GM21447 (cell line): ENCODE results near the gene KLHDC4.
"Not testable (repeated sequence)": the region's sequence is repeated elsewhere in the genome, so short reads cannot be mapped to it uniquely, and the experiment has no call there.

Experiments used
- ATAC-seq: cut with Tn5 transposase; IDR thresholded peaks from one replicate; pipeline ENCODE4 v1.9.1; 2021; ENCODE audit not compliant: unreplicated experiment

The KLHDC4 gene

DNA sequence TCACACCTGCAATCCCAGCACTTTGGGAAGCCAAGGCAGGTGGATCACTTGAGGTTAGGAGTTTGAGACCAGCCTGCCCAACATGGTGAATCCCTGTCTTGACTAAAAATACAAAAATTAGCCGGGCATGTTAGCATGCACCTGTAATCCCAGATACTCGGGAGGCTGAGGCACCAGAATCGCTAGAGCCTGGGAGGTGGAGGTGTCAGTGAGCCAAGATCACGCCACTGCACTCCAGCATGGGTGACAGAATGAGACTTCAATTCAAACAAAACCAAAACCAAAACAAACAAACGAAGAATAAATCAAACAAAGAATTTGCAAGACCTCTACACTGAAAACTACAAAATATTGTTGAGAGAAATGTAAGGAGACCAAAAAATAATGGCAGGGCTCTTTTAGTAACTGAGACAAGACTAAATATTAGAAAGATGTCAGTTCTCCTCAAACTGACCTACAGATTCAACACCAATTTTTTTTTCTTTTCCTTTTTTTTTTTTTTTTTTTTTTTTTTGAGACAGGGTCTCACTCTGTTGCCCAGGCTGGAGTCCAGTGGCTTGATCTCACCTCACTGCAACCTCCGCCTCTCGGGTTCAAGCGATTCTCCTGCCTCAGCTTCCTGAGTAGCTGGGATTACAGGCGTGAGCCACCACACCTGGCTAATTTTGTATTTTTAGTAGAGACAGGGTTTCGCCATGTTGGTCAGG lies 23.1 kb upstream of the KLHDC4 start:
- ATAC-seq, result not testable (repeated sequence)

DNA sequence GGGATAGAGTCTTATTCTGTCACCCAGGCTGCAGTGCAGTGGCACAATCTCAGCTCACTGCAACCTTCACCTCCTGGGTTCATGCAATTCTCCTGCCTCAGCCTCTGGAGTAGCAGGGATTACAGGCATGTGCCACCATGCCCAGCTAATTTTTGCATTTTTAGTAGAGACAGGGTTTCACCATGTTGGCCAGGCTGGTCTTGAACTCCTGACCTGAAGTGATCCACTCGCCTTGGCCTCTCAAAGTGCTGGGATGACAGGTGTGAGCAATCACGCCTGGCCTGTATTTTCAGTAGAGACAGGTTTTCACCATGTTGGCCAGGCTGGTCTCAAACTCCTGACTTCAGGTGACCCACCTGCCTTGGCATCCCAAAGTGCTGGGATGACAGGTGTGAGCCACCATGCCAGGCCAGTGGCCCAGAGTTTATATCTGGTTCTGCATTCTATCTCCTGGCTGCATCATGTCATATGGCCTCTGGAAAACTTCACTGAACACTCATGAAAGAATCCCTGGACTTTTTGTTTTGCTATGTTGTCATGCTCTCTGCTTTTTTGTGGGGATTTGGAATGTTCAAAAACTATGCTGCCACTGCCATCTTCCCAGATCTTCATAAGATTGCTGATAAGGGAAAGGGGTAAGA lies 21.8 kb upstream of the KLHDC4 start:
- ATAC-seq, result not testable (repeated sequence)

DNA sequence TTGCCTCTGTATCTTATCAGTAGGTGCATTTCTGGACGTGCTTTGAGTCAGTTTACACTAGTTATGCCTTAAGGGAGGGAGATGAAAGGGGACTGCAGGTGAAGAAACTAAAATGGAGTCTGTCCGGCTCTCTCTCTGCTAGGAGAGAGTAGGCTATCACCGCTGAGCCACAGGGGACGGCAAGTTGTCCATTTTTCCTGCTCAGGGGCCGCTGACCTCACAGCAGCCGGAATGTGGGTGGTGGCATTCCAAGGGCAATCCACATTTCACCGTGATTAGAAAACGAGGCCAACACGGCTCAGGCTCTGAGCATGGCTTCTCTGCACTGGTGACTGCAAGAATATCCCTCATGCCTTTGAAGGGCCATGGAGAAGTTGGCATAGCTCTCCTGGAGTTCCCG lies 19.0 kb upstream of the KLHDC4 start:
- no peak for ATAC-seq

DNA sequence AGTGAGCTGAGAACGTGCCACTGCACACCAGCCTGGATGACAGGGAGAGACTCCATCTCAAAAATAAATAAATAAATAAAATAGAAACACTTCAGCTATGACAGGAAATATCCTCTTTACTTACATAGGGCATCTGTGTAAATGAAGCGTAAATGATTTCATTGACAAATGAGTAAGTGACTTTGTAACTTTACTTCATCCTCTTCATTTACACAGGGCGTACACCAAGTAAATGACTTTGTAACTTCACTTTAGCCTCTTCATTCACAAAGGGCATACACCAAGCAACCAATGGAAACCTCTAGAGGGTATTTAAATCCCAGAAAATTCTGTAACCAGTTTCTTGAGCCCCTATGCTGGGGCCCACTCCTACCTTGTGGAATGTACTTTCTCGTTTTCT lies 16.2 kb upstream of the KLHDC4 start:
- ATAC-seq, result no peak

DNA sequence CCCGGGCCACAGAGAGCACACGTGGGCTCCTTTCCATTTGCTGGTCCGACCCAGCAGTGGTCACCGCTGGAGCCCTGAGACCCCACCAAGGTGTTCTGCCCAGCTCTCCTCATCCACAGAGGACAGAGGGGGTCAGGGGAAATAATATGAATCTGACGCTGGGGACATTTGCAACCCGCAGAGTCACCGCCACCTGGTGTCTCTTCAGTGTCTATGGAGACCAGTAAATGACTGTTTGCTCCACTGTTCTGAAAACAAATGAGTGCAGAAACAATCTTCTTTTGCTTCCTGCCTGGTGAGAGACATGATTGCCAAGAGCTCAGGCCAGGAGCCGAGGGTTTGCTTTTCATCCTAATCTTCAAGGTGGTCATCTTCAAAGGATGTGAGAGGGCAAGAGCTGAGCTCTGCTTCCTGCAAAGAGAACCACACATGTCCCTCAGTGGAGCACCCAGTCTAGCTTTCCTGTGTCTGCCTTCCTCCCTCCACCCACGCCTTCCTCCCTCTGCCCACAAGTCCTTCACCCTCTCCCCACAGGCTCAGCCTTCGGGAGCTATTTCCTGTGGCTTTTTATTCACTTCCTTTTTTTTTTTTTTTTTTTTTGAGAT lies 14.7 kb upstream of the KLHDC4 start:
- peak; percentile 32 for ATAC-seq

DNA sequence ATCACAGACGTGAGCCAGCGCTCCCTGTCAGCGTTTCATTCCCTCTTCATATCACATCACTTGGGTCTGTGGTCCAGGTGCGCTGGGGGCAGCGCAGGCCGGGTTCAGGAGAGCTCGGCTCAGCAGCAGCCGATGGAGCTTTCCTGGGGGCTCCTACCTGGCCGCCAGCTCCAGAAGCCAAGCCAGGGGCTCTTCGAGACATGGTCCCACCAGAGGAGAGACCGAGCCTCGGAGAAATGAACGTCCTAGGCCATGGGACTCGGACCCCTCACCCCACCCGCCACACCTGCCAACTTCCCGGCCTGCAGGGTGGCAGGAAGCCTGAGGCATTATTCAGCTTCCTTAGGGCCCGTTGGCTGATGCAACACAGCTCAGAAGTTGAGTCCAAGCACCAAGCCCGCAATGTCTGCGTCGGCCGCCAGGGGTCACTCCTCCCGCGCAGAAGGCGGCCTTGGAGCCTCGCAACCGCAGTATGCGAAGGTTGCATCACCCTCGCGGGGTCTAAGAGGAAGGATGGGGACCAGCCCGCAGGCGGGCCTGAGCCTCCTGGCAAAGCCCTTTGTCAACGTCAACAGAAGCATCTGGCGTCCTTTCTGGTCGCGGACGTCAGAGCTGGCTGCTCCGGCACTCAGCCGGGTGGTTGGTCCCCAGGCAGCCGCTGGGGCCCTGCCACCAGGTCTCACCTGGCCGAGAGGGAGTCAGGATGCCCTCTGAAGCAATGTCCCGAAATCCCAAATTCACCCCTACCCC lies 13.2 kb upstream of the KLHDC4 start:
- ATAC-seq, result peak; percentile 47

DNA sequence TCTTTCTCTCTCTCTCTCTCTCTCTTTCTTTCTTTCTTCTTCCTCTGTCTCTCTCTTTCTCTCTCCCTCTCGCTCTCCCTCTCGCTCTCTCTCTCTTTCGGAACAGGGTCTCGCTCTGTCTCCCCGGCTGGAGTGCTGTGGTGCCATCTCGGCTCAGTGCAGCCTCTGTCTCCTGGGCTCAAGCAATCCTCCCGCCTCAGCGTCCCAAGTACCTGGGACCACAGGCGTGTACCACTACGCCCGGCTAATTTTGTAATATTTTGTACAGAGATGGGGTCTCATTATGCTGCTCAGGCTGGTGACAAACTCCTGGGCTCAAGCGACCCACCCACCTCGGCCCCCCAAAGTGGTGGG lies 12.7 kb upstream of the KLHDC4 start:
- no peak for ATAC-seq

DNA sequence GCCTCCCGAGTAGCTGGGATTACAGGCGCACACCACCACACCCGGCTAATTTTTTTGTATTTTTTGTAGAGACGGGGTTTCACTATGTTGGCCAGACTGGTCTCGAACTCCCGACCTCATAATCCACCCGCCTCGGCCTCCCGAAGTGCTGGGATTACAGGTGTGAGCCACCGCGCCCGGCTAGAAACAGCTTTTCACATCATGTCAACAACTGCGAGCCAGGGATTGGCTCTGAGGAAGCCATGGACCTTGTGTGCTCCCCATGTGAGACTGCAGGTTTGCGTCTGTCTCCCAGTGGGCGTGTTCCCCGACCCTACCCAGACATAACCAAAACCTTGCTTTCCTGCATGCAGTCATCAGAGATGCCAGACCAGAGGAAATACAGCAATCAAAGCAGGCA lies 8.1 kb upstream of the KLHDC4 start:
- not testable (repeated sequence) for ATAC-seq

DNA sequence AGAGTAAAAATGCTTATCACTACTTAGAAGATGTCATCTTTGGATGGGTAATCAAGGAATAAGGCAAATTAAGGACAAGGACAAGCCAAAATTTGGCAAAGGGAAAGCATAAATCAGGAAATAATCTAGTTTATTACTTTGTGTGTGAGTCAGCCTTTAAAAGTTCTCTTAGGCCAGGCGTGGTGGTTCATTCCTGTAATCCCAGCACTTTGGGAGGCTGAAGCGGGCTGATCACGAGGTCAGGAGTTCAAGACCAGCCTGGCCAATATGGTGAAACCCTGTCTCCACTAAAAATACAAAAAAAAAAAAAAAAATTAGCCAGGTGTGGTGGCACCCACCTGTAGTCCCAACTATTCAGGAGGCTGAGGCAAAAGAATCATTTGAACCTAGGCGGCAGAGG lies 1.7 kb upstream of the KLHDC4 start:
- ATAC-seq, result not testable (repeated sequence)

DNA sequence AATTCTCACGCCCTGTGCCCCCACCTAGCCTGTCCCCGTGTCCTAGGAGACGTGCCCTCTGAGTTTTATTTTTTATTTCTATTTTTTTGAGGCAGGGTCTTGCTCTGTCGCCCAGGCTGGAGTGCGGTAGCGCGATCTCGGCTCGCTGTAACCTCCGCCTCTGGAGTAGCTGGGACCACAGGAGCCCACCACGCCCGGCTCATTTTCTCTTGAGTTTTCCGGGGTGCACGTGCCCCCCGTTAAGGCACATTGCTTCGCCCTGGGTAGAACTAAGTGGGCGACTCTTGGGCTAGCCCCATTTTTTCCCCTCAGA lies 655 bp upstream of the KLHDC4 start:
- no peak for ATAC-seq

DNA sequence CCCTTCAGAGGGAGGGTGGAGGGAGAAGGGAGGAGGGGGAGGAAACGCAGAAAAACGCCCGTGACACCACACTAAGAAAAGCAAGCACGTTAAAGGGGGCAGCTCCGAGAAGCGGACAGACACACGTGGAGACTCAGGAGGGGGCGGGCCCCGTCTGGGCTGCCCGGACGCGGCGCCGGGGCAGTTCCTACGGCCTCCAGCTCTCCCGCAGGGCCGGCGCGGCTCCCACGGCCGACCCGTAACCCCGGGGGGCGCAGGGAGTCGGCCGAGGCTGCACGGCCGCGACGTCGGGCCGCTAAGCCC lies 362 bp downstream of the KLHDC4 start:
- peak; percentile 35 for ATAC-seq

DNA sequence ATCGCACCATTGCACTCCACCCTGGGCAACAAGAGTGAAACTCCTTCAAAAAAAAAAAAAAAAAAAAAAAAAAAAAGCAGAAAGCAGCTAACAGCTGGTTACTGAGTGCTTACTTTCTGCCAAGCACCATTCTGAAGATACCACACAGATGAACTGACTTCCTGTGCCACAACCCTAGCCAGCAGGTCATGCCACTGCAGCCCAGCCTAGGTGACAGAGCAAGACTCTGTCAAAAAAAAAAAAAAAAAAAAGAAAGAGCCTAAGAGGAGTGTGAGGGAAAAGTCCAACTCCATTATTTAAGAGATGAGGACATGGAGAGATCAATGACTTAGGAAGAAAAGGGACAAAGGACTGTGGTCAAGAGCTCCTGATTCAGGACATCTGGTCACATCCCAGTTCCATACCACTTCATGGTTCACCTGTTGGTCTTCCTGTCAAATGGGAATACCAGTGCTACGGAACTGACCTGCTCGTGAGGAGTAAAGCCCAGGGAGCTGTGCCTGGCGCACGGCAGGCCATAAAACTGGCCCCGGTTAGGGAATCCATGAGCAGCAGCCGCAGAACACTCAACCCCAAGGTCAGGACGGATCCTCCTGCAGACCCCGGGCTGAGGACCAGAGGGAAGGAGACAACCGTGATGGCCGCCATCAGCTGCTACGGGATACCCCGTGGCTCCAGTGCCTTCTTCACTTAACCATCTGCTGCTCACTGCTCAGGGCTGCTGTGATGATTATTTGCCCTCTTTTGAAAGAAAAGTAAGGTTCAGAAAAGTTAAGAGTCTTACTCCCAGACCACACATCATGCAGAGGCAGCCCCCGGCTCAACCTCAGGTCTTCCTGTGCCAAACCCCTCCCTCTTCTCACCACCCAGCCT lies 950 bp downstream of the KLHDC4 start:
- no peak for ATAC-seq

DNA sequence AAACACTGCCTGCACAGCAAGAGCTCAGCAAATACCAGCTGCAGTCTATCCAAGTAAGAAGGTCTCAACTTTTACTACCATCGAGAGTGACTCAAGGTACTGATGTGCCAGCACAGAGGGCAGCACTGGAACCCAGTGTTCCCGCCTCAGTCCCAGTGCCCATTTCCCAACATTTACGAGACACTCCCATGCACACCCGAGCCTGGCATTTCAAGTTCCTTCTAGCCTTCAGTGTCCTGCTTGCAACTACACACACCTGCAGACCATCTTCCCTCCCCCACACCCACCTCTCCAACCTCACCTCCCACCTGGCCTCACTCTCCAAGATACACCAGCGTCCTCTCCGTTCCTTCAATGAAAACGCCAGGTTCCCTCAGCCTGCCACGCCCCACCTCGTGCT lies 3.2 kb downstream of the KLHDC4 start:
- ATAC-seq, result no peak

DNA sequence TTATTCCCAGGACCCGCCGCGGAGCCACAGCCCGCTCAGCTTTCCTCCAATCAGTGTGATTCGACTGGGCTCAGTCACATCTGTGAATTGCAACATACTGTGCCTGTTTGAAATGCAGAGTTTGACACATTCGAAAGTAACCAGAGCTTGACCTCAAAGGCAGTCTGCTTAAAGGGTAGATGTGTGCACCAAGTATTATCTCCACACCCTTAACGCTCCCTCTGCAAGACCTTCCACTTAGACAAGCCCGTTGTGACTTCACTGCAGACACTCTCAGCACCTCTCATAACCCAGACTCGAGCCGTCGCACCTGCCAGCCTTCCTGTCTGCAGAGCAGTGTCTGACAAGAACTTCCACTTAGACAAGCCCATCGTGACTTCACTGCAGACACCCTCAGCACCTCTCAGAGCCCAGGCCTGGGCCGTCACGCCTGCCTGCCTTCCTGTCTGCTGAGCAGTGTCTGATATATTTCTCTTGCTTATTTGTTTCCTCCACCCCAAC lies 3.7 kb downstream of the KLHDC4 start:
- ATAC-seq, result no peak

DNA sequence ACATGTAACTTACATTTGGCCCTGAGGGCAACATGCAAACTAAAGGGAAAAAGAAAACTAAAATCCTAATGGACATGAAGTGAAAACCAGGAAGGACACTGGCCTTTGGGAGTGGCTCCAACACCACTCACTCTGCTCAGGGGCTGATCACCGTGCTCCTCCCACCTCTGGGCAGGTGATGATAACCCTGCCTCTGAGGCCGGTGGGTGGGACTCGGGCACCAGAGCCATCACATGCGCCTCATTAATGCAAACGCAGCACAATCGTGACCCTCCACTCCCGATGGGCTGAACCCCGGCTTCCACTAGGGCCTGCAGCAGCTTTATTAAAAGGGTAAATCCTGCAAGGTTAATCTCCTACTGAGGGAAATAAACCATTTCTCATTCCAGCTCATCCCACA lies 4.7 kb downstream of the KLHDC4 start:
- ATAC-seq, result no peak

DNA sequence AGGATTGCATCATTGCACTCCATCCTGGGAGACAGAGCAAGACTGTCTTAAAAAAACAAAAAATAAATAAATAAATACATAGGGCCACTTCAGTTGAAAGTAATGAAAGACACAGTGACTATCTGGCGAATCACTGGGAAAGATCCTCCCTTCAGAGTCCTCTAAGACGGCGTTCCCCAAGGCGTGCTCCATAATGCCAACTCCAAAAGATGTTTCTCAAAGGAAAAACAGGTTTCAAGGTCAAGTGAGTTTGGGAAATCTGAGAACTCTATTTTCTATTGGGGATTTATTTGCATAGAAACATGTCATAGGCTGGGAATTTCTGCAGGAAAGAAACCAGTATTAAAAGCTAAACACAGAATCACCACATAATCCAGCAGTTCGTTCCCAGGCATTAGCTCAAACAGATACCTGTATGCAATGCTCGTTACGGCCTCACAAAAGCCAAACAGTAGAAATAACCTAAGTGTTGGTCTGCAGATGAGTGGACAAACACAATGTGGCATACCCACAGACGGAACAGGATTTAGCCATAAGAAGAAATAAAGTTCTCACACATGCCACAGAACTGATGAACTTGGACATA lies 7.9 kb downstream of the KLHDC4 start:
- ATAC-seq, result no peak

DNA sequence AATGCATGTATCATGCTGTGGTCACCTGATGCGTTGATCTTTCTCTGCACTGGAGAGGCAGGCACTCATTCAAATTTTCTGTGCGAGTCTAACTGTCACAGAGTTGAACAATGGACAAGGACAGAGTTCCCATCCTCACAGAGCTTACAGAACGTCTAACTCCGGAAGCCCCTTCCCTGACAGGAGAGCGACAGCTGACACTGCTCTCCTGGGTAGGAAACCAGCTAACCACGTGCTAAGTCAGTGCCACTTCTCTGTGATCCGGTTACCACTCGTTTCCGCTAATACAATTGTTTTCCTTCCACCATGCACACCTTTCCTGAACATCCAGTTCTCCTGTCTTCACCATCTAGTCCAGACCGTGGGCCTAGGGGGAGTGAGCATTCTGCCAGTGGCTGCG lies 11.3 kb downstream of the KLHDC4 start:
- ATAC-seq, result no peak

DNA sequence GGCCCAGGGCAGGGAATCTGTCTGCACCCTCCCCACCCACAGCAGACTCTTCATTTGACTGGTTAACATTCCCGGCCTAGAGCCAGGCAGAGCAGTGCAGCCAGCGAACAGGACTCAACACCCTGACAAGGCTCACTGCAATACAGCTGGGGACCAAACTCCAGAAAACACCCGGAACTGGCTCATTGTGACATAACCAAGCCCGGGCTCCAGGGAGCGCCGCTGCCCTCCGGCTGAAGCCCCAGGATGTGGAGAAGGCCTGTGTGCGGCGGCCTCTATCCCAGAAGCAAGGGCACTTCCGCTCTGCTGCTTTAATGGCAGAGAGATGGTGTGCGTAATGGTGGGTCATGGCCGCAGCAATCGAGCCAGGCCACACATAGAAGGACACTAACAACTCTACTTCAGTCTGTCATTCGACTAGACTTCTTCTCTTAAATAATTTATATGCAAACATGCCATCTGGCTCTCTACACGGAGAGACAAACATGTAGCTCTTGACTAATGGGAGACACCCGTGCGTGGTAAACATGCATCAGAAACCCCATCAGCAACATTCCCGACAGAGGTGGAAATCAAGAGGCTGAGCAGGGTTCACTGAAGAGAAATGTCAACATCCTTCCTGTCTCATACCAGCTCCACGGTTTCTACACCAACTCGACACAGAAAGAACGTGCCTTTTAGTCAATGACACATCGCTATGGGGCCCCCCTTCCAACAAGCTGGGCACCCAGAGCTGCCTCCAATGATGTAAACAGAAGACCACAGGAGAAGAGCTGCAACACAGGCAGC lies 18.0 kb downstream of the KLHDC4 start:
- no peak for ATAC-seq

DNA sequence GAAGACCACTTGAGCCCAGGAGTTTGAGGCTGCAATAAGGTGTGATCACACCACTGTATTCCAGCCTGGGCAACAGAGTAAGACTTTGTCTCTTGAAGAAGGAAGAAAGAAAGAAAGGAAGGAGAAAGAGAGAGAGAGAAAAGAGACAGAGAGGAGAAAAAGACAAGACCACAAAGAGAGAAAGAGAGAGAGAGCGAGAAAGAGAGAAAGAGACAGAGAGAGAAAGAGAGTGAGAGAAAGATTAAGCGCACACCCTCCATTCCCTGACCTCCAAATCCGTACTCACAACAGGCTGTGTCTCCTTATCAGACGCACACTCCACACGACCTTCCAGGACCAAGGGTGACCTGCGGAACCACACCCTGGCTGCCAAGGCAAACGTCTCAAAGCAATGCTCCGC lies 19.6 kb downstream of the KLHDC4 start:
- ATAC-seq, result no peak
